SHP77 (cell line): ENCODE results near the gene EBF3.

Source experiments
- DNase-seq, 2 experiments: peaks; one replicate each; lab custom pipeline; 2025; lab: John Stamatoyannopoulos, UW

Gene EBF3

DNA sequence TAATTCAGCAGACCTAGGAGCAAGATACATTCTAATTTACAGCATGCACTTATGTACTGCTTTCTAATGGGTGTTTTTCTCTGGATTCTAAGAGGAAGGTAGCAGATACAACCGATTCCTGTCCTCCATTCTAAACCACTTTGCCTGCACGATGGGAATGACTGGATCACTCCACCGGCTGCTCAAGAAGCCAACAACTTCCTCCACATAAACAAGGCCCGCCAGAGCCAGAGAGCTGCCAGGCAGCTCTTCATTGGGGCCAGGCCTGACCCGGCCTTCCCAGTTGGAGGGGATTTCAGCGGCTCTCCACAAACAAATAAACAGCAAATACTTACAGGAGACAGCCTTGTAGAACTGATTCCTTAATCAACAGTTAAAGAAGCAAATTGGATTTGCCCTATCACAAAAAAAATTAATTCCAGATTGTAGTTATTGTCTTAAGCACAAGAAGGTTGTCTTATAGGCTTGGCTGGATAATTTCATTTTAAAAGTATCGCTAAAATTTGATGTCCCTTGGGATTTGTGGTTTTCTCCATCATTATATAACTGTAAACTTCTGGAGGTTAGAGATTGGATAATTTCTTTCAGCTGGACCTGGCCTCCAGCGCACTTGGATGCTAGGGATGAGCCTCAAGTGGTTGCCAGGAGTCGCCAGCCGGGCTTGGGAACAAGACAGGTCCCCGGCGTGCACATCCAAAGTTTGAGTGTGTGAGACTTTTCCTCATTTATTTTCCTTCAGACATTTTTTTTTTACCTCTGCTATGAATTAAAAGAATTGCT is 20.9 kb downstream of the EBF3 start:
- DNase-seq: no peak

DNA sequence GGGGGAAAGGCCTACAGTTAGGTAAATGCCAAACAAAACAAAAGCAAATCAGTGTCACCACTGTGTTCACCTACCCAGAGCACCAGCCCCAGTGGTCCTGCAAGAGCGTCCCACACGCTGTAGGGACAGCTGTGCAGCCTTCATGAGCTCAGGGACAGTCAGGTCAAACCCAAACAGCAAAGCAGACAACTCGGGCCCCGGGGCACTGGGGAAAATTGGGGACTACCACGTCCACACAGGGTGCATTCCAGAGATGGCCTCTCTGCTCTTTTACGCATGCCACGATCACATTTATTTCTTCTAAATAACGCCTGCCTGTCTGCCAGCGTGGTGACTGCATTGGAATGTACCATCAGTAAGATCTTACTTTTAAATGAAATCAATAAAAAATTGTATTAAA is 21.7 kb downstream of the EBF3 start:
- DNase-seq: no peak

DNA sequence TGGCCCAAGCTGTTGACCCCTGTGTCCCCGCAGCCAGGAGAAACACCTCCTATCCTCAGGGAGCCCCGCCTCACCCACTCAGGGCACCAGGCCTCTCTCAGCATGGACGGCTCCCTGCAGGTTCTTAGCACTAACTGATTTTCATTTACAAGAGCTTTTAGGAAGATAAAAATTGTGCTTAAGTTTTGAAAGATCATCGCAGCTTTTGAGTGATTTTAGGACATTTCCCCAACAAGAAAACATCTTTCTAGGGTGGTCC is 22.1 kb downstream of the EBF3 start:
- DNase-seq: no peak

DNA sequence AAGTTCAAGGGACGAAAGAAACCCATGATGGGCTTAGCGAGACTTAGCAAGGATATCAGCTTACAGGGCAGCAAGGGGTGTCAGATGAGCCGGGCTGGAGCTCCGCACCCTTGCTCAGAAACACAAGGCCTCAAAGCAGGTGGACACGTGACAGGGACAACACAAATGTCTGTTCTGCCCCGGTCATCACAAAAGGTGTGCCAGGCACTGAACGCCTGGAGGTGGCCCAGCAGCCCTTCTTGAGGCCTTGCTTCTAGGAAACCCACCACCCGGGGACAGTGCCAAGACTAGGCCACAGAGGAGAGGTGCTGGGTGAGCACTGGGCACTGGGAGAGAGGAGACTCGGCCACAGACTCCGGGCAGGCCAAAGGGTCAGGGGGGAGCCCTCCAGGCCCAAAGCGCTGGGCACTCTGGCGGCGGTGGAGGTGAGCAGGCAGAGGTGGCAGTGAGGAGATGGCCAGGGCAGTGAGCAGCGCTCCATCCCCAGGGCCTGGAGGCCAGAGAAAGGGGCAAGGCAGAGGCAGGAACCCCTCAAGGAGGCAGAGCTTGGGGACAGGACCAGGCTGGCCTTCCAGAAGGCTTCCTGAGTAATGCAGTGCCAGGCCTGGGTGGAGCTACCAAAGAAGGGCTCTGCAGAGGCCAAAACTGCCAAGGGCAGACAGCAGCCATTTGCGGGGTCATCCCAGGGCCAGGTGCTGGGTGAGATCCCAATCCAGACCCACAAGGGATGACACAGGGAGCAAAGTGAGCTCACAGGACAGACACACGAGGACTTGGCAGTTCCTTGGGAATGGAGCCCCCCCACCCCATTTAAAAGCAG is 22.7 kb downstream of the EBF3 start:
- no peak for DNase-seq

DNA sequence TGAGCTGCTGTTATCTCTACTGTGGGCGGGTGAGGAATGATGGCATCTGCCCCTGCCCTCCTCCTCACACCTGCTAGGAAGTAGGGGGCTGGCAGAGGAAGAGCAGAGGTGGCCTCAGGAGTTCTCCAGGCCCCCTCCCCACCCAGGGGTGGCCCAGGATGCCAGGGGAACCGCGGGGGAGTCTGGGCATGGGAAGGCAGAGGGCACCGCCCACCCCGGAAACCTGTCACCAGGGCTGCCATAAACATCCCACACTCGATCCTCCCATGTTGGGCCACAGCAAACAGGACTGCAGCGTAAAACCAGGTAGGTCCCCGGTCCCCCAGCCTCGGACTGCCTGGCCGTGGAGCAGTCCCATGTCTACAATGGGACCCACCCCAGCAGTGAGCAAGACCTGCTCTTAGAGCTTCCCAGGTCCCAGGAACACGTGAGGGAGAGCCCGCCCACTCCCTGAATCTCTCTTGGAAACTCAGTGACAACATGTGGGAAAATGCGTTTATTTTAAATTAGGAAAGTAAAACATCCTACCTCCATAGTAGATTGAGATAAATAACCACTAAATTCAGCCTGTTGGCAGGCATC is 23.4 kb downstream of the EBF3 start:
- no peak for DNase-seq

DNA sequence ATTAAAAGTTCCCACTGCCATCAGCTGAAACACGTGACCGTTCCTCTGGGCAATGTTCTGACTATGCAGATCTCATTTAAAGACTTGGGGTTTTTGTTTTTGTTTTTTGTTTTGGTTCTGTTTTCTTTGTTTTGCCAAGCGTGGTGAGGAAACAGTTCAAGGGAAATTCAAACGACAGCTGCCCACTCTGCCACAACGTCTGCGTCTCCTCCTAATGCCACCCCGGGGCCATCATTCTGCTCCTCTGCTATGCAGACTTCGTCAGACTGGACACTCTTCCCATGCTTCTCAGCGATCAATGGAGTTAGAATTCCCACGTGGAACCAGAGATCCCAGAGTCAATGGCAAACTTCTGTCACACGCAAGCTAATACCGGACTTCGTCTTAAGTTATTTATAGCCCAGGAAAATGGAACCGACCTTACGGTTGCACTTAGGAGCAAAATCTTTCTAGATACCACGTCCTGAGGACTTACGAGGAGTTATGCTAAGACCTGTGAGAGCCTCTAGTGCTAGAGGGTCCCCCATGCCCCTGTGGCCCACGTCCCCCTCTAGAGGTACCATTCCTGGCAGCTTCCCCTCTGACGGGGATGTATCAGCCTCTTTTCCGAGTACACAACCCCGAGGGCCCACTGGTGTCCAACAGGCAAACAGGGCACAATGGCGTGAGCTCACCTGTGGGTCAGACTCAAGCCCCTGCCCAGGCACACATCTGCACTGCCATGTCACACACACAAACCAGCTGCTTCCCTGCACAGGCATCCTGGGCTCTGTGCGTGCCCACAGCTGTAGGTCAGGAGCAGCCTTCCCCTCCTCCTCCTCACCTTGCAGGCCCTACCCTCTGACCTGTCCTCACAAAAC is 24.4 kb downstream of the EBF3 start:
- no peak for DNase-seq

DNA sequence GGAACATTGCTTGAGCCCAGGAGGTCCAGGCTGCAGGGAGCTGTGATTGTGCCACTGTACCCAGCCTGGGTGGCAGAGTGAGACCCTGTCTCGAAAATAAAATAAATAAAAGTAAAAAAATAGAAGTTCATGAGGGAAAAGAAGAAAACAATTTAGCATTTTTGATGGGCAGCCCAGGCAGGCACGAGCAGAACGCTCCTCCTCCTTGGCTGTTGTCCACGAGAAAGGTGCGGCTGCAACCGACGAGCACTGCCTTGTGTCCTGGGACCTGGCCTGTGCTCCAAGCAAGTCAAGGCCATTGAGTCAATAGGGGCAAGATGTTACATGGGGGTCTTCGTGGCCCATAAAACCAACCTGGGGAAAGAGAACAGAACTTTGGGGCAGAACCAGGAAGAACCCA is 25.6 kb downstream of the EBF3 start:
- no peak for DNase-seq

DNA sequence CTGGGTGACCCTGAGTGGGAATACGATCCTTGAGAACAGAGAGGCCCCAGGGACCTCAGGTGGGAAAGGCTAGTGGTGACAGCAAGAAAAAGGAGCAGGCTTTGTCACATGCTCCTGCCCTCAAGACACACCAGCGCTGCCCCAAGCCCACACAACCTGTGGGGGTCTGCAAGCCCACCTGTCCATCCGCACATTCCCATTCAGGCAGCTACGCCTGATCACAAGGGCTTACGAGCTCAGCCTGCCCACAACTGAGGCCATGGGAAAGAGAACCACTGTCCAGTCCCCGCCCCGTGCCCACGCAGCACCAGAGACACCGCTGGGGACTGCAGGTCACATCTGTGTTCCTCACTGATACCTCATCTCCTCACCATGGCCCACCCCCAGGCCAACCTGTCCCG is 26.7 kb downstream of the EBF3 start:
- DNase-seq: no peak

DNA sequence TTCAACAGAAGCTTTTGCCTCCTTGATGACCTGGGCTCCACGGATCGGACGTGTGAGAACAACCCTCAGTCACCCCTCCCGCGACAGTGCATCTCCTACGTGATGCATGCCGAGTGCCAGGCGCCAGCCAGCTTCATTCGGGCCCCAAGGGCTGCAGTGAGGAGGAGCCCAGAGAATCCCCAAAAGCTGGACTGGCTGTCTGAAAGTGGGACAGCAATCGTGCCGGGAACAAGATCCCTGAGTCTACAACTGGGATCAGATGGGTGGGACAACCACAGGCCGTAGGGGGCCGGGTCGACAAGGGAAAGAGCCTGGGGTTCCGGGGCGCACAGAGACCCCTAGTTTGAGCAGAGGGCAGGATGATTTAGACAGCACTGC is 27.2 kb downstream of the EBF3 start:
- no peak for DNase-seq

DNA sequence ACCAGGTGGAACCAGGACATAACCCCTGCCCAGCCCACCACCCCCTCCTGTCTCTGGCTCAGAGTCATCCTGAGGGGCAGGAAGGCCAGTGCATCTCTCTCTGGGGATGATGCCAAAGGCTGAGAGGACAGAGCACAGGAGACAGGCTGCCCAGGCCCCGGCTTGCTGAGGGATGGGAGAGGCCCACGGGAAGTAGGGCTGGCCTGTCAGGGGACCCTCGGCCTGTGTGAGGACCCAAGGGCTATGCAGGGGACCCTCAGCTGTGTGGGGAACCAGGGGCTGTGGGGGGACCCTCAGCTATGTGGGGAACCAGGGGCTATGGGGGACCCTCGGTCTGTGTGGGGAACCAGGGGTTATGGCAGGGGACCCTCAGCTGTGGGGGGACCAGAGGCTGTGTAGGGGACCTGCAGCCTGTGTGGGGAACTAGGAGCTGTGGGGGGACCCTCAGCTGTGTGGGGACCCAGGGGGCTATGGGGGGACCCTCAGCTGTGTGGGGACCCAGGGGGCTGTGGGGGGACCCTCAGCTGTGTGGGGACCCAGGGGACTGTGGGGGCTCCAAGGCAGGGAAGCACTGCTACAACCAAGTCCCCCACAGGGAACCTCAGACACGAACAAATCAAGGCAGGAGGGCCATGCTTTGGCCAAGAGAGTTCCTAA is 27.7 kb downstream of the EBF3 start:
- no peak for DNase-seq

DNA sequence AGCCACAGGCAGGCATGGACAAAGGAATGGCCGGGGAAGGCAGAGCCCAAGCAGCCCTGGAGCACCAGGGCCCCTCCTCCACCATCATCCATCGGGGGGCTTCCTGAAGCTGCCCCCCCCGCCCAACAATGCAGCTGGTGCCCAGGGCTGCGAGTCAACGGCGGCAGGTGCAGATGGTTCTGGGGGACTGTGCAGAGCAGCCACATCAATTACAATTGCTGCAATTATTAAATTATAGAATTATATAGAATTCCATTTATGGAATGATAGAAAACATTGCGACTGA is 28.3 kb downstream of the EBF3 start:
- DNase-seq: no peak

DNA sequence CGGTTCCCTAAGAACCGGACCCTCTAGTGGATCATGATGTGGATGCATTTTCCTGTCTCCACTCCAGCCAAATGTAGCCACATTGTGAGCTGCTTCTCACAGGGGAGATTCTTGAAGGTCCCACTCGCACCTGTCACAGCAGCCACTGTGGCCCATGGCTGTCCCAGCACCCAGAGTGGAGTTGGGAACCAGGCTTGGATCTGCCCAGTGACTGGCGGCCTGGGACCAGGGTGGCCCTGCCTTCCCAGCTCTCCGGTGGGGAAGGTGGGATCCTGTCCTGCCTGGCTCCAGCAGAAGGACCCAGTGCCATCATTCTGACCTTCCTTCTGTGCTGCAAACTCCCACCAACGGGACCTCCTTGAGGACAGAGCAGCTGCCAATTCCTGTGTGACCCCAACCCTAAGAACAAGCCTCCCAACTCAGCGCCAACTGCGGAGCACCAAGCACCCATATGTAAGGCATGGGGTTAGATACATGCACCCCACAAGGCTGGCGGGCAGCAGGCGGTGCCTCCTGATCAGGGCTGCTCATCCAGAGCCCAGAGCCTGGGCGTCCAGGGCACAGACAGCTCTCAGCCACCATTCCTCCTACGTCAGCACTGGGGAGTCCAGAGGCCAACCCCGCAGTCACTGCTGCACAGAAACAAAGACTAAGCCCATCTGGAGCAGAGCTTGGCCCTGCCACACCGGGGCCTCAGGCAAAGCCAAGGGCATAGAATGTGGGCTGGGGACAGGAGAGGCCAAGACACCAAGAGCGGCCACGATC is 28.8 kb downstream of the EBF3 start:
- DNase-seq: no peak

DNA sequence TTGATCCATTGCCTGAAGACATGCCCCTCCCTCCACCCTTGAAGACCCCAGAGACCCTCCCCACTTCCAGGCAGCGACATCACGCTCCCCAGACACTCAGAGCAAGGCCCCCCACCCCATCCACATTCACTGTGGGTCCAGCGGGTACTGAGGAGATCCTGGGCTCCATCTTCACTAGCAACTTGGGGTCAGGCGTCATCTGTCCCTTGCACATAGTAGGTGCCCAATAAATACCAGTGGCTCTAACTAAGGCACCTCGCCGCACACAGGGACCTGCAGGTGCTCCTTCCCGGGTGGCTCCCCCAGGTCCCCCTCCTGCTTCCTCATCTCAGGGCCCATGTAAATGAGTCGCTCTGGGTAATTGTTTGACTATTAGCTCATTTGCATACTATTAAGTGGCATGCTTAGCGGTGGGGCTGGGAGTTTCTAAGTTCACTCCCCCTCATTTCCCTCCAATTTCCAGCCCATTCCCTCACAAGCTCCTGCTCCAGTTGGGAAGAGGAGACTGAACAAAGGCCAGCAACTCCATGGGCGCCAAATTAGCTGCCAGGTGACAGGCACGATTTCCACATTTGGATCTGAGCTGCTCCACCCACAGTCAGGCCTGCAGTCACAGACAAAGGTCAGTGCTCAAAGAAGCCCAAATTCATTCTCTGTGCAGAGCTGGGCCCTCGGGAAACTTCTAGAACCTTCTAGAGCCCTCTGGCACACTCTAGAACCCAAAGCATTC is 29.7 kb downstream of the EBF3 start:
- DNase-seq: no peak

DNA sequence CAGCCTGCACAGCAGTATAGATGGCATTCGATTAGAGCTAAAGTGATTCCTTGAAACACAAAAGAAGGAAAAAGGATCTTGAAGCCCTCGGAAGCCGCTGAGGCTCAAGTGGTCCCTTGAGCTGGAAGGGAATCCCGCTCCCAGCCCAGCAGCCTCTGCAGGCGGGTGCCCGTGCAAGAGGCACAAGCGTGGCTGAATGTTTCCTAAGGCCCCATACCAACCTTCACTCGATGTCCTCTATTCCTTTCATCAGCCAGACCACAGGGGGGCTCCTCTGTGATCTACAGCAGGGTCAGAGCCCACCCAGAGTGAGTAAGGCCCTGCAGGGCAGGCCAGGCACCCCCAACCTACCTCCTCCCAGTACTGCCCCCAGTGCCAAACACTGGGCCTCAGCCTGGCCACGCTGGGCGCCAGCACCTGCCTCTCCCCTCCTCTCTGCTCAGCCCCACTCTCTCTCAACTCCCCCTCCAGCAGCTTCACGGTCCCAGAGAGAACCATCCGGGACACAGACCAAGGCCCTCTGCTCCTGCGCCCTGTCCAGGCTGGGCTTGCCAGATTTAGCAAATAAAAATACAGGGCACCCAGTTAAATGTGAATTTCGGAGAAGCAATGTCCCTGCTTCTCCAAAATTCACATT is 30.5 kb downstream of the EBF3 start:
- DNase-seq: no peak

DNA sequence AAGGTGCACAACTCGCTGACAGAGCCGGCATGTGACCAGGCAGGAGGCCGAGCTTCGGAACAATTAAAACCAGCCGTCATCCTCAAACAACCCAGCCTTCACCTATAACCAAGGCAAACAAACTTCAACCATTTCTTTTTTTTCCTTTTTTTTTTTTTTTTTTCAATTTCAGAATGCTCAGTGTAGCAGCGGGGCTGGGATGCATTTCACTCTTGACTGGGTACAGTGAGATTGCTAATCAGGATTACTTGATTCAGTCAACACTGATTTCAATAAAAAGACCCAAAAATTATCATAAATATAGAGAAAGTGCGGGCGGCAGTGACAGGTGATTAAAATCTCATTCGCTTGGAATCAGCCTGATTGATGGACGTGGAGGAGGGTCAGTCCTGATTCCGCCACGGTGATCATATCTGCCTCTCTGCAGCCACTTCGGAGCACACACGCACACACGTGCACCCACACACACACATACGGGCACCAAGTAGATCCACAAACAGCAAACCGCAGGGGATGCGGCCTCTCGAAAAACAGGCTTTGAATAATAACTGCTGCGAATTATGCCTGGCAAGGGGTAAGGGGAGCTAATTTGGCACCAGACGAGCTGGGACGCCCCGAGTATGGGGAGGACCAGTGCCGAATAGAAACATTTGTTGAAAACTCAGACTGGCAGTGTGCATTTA is 31.2 kb downstream of the EBF3 start:
- no peak for DNase-seq

DNA sequence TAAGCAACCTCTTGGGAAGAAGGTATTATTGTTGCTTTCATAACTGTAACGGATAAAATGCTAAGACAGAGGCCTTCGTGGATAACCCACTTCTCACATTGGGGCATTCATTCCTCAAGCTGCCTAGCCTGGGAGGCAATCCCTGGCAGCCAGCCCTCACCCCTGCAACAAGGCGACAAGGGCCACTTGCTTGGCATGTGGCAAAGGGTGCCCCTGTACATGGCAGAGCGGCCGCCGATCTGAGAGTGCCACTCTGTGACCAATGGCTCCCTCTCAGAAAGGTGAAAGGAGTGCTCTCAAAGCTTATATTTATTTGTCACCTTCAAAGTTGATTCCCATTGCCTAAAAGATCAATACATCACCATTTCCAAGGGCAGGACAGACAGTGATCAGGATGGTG is 31.9 kb downstream of the EBF3 start:
- no peak for DNase-seq

DNA sequence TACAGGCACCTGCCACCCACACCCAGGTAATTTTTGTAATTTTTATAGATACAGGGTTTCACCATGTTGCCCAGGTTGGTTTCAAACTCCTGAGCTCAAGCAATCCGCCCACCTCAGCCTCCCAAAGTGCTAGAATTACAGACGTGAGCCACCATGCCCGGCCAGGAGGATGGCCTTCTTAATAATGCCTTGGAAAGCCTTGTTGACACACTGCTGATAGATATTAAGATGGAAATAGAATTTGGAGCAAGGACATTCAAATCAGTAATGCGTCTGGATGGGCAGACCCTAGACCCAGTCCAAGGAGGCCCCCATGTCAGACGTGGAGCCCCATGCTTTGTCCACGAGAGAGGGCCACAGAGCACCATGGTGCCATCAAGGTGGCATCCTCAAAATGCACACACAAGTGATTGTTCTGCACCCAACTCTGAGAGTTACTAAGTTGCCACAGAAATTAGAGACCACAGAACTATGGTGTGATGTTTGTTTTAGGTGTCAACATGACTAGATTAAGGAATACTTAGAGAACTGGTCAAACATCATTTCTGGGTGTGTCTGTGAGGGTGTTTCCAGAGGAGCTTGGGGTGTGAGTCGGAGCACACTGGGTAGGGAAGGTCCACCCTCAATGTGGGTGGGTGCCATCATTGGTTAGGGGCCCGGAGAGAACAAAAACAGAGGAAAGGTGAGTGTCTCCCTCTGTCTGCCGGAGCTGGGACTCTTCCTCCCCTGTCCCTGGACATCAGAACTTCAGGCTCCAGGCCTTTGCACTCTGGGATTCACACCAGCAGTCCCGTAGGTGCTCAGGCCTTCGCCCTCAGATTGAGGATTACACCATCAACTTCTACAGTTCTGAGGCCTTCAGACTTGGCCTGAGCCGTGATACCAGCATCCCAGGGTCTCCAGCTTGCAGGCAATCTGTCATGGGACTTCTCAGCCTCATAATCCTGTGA is 34.5 kb downstream of the EBF3 start:
- no peak for DNase-seq

DNA sequence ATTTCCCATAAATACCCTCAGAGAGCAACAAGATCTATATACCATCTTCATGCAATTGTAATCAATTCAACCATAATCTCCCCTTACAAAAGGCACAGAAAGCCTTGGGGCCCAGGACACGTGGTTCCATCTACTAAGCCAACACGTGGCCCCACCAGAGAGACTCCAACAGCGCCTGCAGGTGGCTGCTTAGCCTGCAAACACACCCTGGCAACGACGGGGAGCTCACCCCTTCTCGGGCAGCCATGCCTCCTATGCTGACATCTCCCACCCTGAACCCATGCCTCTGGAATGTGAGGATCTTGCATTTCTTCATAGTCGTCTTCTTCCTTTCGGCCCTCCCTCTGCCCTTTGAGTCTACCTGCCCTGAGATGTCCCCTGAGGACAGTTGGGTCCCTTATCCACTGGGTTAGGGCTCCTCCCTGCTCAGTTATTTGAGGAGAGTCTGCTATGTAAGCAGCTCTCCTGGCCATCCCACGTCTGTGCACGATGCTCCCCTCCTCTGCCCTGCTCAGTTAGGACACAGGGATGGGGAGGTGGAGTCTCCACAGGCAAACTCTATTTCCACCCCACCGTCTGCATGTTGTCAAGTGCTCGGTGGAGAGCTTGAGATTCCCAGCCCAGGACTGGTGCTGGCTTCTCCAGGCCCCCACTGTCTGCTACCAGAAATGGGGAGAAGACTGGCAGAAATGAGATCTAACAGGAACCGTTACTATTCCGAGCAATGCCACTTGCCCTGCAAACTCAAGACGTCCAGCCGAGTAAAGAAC is 36.5 kb downstream of the EBF3 start:
- no peak for DNase-seq
